OCI-LY7 (cell line): ENCODE results near the gene MICALL2. TPM values are rescaled to one million over a fixed set of nuclear protein-coding genes. Genes with fewer than 3 reads are reported as not detected.

Experiments used
- BruUV-seq: library from RNA; stranded (reverse); fragments of 400-500 nt; replicated peaks from 2 replicates; lab custom pipeline; 2021; lab: Mats Ljungman, UMichigan
- CTCF ChIA-PET: fragments of 300-600 bp; sonication (Branson Sonifier 250); formaldehyde crosslinking; loops from one replicate; lab custom pipeline; 2022; ENCODE audit warnings: antibody characterized with exemption; ENCODE audit not compliant: unreplicated experiment; lab: Charles Lee
- POLR2A ChIA-PET: fragments of 300-600 bp; sonication (Branson Sonifier 250); formaldehyde crosslinking; loops from one replicate; lab custom pipeline; 2022; ENCODE audit warnings: antibody characterized with exemption; lab: Charles Lee
- DNase-seq: peaks from one replicate; pipeline ENCODE4 v3.0.0-alpha.2; 2015; ENCODE audit warnings: low spot score
- H2AFZ ChIP-seq: fragments of 200-600 bp; sonication (generic), shearing (Covaris generic); 2 replicates; pipeline ENCODE4 v1.6.1; 2014; ENCODE audit warnings: mild to moderate bottlenecking, antibody characterized with exemption, low read length, moderate library complexity
- H3K27ac ChIP-seq: fragments of 200-600 bp; sonication (generic); 2 replicates; pipeline ENCODE4 v1.5.1; 2014; ENCODE audit warnings: mixed run types, low read depth, mild to moderate bottlenecking, moderate library complexity, low read length, inconsistent platforms; ENCODE audit not compliant: poor library complexity, severe bottlenecking
- H3K36me3 ChIP-seq: fragments of 200-600 bp; sonication (generic); 2 replicates; pipeline ENCODE4 v1.6.1; 2014; ENCODE audit warnings: mild to moderate bottlenecking, antibody characterized with exemption, low read length, moderate library complexity, mixed read lengths; ENCODE audit not compliant: insufficient read depth
- H3K4me1 ChIP-seq: fragments of 200-600 bp; sonication (generic); 2 replicates; pipeline ENCODE4 v1.5.1; 2014; ENCODE audit warnings: mild to moderate bottlenecking, low read length; ENCODE audit not compliant: insufficient read depth, poor library complexity, severe bottlenecking
- H3K4me2 ChIP-seq: fragments of 200-600 bp; sonication (generic); 2 replicates; pipeline ENCODE4 v1.6.1; 2014; ENCODE audit warnings: mild to moderate bottlenecking, low read length
- H3K4me3 ChIP-seq: fragments of 200-600 bp; sonication (generic); 2 replicates; pipeline ENCODE4 v1.5.1; 2014; ENCODE audit warnings: mild to moderate bottlenecking, low read depth, low read length; ENCODE audit not compliant: poor library complexity, severe bottlenecking
- H3K79me2 ChIP-seq: fragments of 200-600 bp; sonication (generic); 2 replicates; pipeline ENCODE4 v1.6.1; 2016; ENCODE audit warnings: low read depth, mild to moderate bottlenecking, low read length, moderate library complexity, mixed read lengths; ENCODE audit not compliant: insufficient read depth
- H3K9me2 ChIP-seq: fragments of 200-600 bp; sonication (generic); 2 replicates; pipeline ENCODE4 v1.6.1; 2016; ENCODE audit warnings: mild to moderate bottlenecking, low read length, mixed read lengths; ENCODE audit not compliant: insufficient read depth
- H3K9me3 ChIP-seq: fragments of 200-600 bp; sonication (generic); 2 replicates; pipeline ENCODE4 v1.6.1; 2014; ENCODE audit warnings: mild to moderate bottlenecking, mixed run types, low read length, mixed read lengths
- H4K20me1 ChIP-seq: fragments of 200-600 bp; sonication (generic); 2 replicates; pipeline ENCODE4 v1.6.1; 2014; ENCODE audit warnings: mild to moderate bottlenecking, antibody characterized with exemption, low read length, moderate library complexity, mixed read lengths; ENCODE audit not compliant: insufficient read depth
- CTCF ChIP-seq: fragments of 200-600 bp; sonication (generic); conservative IDR thresholded peaks from 2 replicates; pipeline ENCODE4 v1.5.1; 2014; ENCODE audit warnings: mild to moderate bottlenecking, antibody characterized with exemption, low read length, moderate library complexity, mixed read lengths
- EZH2phosphoT487 ChIP-seq: fragments of 200-600 bp; sonication (generic); IDR thresholded peaks from 2 replicates; pipeline ENCODE4 v1.6.1; 2018; ENCODE audit warnings: low read depth, borderline replicate concordance, mild to moderate bottlenecking, mixed run types, antibody characterized with exemption, low read length, moderate library complexity, mixed read lengths
- intact Hi-C: fragments of 100-400 bp; cut with micrococcal nuclease; formaldehyde crosslinking; loops from one replicate; pipeline ENCODE4 v1.10.0; 2022; ENCODE audit not compliant: unreplicated experiment
- total RNA-seq, 2 experiments: library from RNA; depleted of rRNA in 1 of 2; stranded (reverse); fragments of >200 nt in 1 of 2; shearing (Covaris generic) in 1 of 2; gene quantifications; 2 replicates each; pipeline ENCODE4 v1.2.3, GENCODE V29; 2014 to 2022

The MICALL2 gene
- total RNA-seq, 2 experiments from 2014 or later = 1.4 to 4.5 TPM

GRCh38 chr7:1421946-1422345 is 37.3 kb downstream of the MICALL2 start:
- Histone ChIP-seq H3K36me3 (no peaks in the 10 kb centered on the region), H2AFZ (no peak overlapping the region), H4K20me1 (no peaks in the 10 kb centered on the region), H3K9me2 (no peaks in the 10 kb centered on the region), H3K4me3 (no peak overlapping the region), H3K27ac (no peak overlapping the region), H3K4me1 (no peaks in the 10 kb centered on the region), H3K9me3 (no peaks in the 10 kb centered on the region), H3K79me2 (no peaks in the 10 kb centered on the region), H3K4me2 (no peak overlapping the region)
- intact Hi-C loops = no loop called here
- no TSS peak for BruUV-seq
- DNase-seq = no peak
- POLR2A ChIA-PET = no interaction called here
- no peak for TF ChIP-seq EZH2phosphoT487
- no peak for TF ChIP-seq CTCF
- CTCF ChIA-PET = no interaction called here

GRCh38 chr7:1421020-1421790 is 38.1 kb downstream of the MICALL2 start:
- TF ChIP-seq CTCF = no peak
- TF ChIP-seq EZH2phosphoT487 = no peak
- no peaks in the 10 kb centered on the region for H3K36me3 ChIP-seq
- ChIA-PET POLR2A (no interaction called here), CTCF (no interaction called here)
- no peak overlapping the region for H2AFZ ChIP-seq
- no TSS peak for BruUV-seq
- no peaks in the 10 kb centered on the region for H3K9me2 ChIP-seq
- no peak overlapping the region for H3K4me2 ChIP-seq
- no peak overlapping the region for H3K4me3 ChIP-seq
- no peaks in the 10 kb centered on the region for H4K20me1 ChIP-seq
- H3K79me2 ChIP-seq = no peaks in the 10 kb centered on the region
- DNase-seq = no peak
- no peak overlapping the region for H3K27ac ChIP-seq
- intact Hi-C loops = no loop called here
- H3K9me3 ChIP-seq = no peaks in the 10 kb centered on the region
- no peaks in the 10 kb centered on the region for H3K4me1 ChIP-seq

- Histone ChIP-seq H3K36me3 (no peaks in the 10 kb centered on the region), H3K4me2 (no peak overlapping the region), H3K79me2 (no peaks in the 10 kb centered on the region), H3K9me2 (no peaks in the 10 kb centered on the region), H3K4me1 (no peaks in the 10 kb centered on the region), H3K9me3 (no peaks in the 10 kb centered on the region), H2AFZ (no peak overlapping the region), H3K4me3 (no peak overlapping the region), H4K20me1 (no peaks in the 10 kb centered on the region), H3K27ac (no peak overlapping the region)
- ChIA-PET POLR2A (no interaction called here), CTCF (interaction anchor here (0.6 kb wide), 1 partner anchor 13 kb away, joined by 4 read pairs; no protein-coding TSS in a partner anchor)
- TF ChIP-seq CTCF (no peak), EZH2phosphoT487 (no peak)
- DNase-seq = no peak
- BruUV-seq = no TSS peak
- intact Hi-C loops = no loop called here
Observed at GRCh38 chr7:1419688-1420087, 39.6 kb downstream of the MICALL2 start.
